ENCODE measurements around the gene BCKDK. TPM values are rescaled to one million over a fixed set of nuclear protein-coding genes. Genes with fewer than 3 reads are reported as not detected.

Gene BCKDK
- total RNA-seq (2014; rRNA removed) = 47.7 and 69.1 TPM in 2 replicates
- percentile 55 among the genes with signal in this experiment for Bru-seq, nascent RNA
- percentile 62 among the genes with signal in this experiment for BruChase-seq, experiment 1, labeled RNA remaining after a 6-hour chase
- BruChase-seq, experiment 2, labeled RNA remaining after a 2-hour chase = percentile 54 among the genes with signal in this experiment
- long read RNA-seq, transcript BCKDK-201 (12 exons, 2,128 nt) = major isoform, 42 of 85 reads
- long read RNA-seq, transcript BCKDK-203 (11 exons, 1,997 nt) = minor isoform, 10 of 85 reads
- long read RNA-seq, partial matches to known transcripts = 16 of 85 reads
- long read RNA-seq, other reads (novel, unspliced or antisense) = 13 of 85 reads

DNA sequence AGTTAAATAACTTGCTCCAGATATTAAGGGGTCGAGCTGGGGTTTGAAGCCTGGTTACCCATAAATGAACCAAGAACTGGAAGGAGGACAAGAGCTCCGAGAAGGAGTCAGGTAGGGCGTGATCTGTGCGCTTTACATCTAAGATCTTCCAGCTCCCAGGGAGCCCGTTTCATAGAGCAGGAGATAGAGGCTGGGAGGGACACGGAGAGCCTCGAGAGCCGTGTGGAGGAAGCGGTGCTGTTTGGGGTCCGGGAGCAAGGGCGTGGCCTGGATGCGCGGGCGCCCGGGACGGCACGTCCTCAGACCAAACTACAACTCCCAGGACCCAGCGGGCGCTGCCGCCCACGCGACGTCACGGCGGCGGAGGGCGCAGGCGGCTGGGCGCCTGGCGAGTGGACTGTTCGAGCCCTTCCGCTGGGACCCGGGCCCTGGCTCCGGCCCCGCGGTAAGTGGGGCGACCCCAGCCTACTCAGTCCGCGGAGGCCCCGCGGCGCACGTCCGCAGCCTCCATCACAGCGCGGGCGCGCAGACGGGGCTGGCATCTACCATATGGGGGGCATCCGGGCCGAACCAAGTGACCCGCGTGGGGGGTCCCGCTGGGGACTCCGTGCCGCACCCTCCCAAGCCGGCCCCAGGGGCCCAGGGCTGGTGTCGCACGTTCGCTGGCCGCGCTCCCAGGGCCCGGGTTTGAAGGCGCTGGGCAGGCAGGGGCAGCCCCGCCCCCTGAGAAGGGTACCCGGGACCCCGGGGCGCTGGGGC is at the start of gene BCKDK:
Gene BCKDK (plus strand): TSS at position 352 of the 759 bp plus-strand sequence. CDS start 838 bp downstream, outside the sequence.
- TF ChIP-seq EZH2 (IDR thresholded peaks at IDR 0.05; ENCODE audit: low read length, unreplicated experiment) (no peak), EZH2phosphoT487 (IDR thresholded peaks at IDR 0.05; ENCODE audit: borderline replicate concordance, low read length) (no peak)
- TF ChIP-seq, protein P1, sequence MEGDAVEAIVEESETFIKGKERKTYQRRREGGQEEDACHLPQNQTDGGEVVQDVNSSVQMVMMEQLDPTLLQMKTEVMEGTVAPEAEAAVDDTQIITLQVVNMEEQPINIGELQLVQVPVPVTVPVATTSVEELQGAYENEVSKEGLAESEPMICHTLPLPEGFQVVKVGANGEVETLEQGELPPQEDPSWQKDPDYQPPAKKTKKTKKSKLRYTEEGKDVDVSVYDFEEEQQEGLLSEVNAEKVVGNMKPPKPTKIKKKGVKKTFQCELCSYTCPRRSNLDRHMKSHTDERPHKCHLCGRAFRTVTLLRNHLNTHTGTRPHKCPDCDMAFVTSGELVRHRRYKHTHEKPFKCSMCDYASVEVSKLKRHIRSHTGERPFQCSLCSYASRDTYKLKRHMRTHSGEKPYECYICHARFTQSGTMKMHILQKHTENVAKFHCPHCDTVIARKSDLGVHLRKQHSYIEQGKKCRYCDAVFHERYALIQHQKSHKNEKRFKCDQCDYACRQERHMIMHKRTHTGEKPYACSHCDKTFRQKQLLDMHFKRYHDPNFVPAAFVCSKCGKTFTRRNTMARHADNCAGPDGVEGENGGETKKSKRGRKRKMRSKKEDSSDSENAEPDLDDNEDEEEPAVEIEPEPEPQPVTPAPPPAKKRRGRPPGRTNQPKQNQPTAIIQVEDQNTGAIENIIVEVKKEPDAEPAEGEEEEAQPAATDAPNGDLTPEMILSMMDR (conservative IDR thresholded peaks at IDR 0.05; ENCODE audit: low read depth, low read length) = no peak
- Histone ChIP-seq H2AFZ (ENCODE audit: low read length) (peak within 1 kb of the TSS; percentile 93), H3K27ac (ENCODE audit: low read length) (no peak within 1 kb of the TSS), H3K9me2 (replicated peaks; ENCODE audit: low read length) (no peaks in the 10 kb centered on the region), H3K4me1 (ENCODE audit: insufficient read depth, low read length) (peaks cover 17% of the 10 kb centered on the region), H3K79me2 (ENCODE audit: low read length) (peaks cover 15% of the 10 kb centered on the region), H3F3A (ENCODE audit: low read length, unreplicated experiment) (no peaks in the 10 kb centered on the region), H3K36me3 (ENCODE audit: low read depth, low read length) (peaks cover 9% of the 10 kb centered on the region; the same call in 1 of the 2 replicates), H3K27me3 (ENCODE audit: low read length) (no peaks in the 10 kb centered on the region), H3K4me2 (ENCODE audit: low read length) (peak within 1 kb of the TSS; percentile 88), H3K9me3 (ENCODE audit: low read length) (no peaks in the 10 kb centered on the region), H4K20me1 (ENCODE audit: low read length) (no peaks in the 10 kb centered on the region), H3K9ac (ENCODE audit: low read length) (peak within 1 kb of the TSS; percentile 86), H3K4me3 (ENCODE audit: low read length) (peak within 1 kb of the TSS; percentile 86)
- POLR2A ChIA-PET (ENCODE audit: unreplicated experiment) = no interaction called here
- CTCF ChIA-PET = no interaction called here
- DNase-seq (peak; percentile 65), ATAC-seq (peak; percentile 94)
- intact Hi-C loops (cut with micrococcal nuclease) = no loop called here
- BruUV-seq (replicated peaks) = no TSS peak

GRCh38 chr16:31061126-31061812 is 46.9 kb upstream of the BCKDK start:
- intact Hi-C loops (cut with micrococcal nuclease) = no loop called here
- ATAC-seq = no peak
- H3K79me2 ChIP-seq (ENCODE audit: low read length) = peaks cover 14% of the 10 kb centered on the region

More at GRCh38 chr16:31061126-31061812, 46.9 kb upstream of the BCKDK start:
- Histone ChIP-seq H4K20me1 (ENCODE audit: low read length) (no peaks in the 10 kb centered on the region), H3K9me3 (ENCODE audit: low read length) (no peaks in the 10 kb centered on the region), H3K36me3 (ENCODE audit: low read depth, low read length) (peaks cover 4% of the 10 kb centered on the region), H3K4me1 (ENCODE audit: insufficient read depth, low read length) (no peaks in the 10 kb centered on the region), H3K9ac (ENCODE audit: low read length) (no peak overlapping the region), H3K4me3 (ENCODE audit: low read length) (no peak overlapping the region), H3K27me3 (ENCODE audit: low read length) (no peaks in the 10 kb centered on the region), H3K27ac (ENCODE audit: low read length) (no peak overlapping the region), H3F3A (ENCODE audit: low read length, unreplicated experiment) (no peaks in the 10 kb centered on the region), H2AFZ (ENCODE audit: low read length) (no peak overlapping the region), H3K4me2 (ENCODE audit: low read length) (no peak overlapping the region), H3K9me2 (replicated peaks; ENCODE audit: low read length) (no peaks in the 10 kb centered on the region)
- ChIA-PET CTCF (no interaction called here), POLR2A (ENCODE audit: unreplicated experiment) (no interaction called here)
- BruUV-seq (replicated peaks) = no TSS peak
- TF ChIP-seq, protein P1 (conservative IDR thresholded peaks at IDR 0.05; ENCODE audit: low read depth, low read length) = no peak
- TF ChIP-seq EZH2phosphoT487 (IDR thresholded peaks at IDR 0.05; ENCODE audit: borderline replicate concordance, low read length) (no peak), EZH2 (IDR thresholded peaks at IDR 0.05; ENCODE audit: low read length, unreplicated experiment) (no peak)
- no peak for DNase-seq
